GM21390 (cell line): ENCODE measurements around the gene SOCS1.
A peak's percentile ranks its signal among the peaks of the same experiment; 100 is the strongest.
"Not testable (repeated sequence)": the region's sequence is repeated elsewhere in the genome, so short reads cannot be mapped to it uniquely, and the experiment has no call there.

Experiments used
- ATAC-seq: cut with Tn5 transposase; IDR thresholded peaks from one replicate; pipeline ENCODE4 v1.9.1; 2021; ENCODE audit not compliant: unreplicated experiment

The SOCS1 gene

DNA sequence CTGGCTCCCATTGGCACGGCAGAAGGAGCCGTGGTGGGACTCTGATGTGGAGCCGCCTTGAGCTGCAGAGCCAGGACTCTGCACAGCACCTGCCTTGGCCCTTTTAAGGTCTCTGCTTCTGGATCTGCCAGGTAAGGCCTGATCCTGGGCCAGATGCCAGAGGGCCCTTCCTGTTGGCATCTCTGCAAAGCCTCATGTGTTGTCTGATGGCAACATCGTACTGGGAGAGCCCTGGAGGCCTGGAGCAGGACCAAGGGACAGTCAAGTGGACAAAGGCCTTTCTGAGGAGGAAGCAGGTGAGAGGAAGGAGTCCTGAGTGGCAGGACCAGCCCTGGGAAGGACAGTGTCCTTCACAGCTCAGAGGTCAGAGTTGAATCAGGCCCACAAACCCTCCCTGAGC lies 26.1 kb downstream of the SOCS1 start:
- no peak for ATAC-seq

DNA sequence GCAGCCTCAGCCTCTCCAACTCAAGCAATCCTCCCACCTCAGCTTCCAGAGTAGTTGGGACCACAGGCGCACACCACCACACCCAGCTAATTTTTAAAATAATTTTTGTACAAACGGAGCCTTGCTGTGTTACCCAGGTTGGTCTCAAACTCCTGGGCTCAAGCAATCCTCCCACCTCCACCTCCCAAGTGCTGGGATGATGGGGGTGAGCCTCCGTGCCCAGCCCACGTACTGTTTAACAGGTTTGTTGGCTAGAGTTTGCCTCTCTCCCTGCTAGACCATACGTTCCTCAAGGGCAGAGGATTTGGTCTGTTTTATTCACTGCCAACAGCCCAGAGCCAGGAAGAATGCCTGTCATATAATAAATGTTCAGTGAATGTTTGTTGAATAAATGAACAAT lies 26.6 kb downstream of the SOCS1 start:
- no peak for ATAC-seq

DNA sequence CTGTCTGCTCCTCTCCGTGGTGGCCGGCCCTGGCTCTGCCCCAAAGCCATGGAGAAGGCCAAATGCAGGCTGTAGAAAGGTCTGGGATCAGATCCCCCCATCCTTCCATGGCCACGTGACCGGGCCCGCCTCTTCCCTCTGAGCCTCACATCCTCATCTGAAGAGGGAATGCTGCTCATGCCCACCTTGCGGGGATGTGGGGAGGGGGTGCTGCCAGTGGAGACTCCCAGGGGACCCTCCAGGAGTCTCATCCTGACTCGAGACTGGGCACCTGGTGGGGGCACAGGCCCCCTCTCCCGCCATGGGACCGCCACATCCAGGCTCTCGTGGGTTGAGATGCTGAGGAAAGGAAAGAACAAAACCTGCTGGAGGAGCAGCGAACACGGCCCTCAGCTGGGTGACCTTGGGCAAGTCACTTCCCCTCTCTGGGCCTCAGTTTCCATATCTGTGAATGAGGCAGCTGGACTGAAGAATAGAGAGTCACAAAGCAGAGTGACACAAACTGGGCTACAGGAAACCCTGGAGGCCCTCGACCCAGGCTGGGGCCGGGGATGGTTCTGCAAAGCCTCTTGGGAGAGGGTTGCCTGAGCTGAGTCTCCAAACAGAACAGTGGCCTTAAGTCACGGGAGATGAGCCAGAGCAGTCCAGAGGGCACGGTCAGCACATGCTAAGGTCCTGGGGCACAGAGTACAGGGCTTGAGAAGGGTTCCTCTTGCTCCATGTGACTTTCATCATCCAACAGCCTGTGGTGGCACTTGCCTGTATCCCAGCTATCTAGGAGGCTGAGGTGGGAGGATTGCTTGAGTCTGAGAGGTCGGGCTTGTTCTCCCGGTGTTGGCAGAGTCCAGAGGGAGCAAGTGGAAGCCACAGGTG lies 30.1 kb downstream of the SOCS1 start:
- no peak for ATAC-seq

DNA sequence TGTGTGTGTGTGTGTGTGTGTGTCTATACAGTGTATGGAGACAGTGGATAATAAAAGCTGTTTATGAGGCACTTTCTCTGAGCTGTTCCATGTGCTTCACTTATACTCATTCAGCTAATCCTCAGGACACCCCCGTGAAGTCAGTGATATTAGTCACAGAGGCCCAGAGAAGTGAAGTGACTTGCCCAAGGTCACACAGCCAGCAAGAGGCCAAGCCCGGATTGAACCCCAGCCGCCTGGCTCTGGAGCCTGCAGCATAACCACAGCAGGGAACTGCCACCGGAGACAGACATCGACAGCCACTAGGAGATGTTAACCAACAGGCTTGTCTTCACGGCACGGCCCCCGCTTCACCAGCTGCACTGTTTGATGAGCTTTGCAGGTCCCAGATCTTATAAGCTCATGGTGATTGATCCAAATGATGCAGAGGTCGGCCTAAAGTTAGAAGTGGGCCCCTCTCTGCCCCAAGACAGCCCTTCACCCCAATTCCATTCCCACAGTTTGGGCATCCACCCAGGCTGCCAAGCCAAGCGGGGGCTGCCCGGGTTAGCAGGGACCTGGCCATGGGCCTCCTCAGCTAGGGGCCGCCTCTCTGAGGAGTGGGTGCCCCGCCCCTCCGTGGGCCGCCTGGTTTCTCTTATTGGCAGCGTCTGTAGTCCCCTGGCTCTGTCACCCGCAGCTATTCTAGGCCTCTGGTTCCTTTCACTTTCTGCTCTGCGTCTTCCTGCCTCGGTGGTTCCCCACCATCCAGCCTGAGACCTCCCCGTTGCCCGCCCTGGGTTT lies 30.9 kb downstream of the SOCS1 start:
- ATAC-seq = peak; percentile 83

DNA sequence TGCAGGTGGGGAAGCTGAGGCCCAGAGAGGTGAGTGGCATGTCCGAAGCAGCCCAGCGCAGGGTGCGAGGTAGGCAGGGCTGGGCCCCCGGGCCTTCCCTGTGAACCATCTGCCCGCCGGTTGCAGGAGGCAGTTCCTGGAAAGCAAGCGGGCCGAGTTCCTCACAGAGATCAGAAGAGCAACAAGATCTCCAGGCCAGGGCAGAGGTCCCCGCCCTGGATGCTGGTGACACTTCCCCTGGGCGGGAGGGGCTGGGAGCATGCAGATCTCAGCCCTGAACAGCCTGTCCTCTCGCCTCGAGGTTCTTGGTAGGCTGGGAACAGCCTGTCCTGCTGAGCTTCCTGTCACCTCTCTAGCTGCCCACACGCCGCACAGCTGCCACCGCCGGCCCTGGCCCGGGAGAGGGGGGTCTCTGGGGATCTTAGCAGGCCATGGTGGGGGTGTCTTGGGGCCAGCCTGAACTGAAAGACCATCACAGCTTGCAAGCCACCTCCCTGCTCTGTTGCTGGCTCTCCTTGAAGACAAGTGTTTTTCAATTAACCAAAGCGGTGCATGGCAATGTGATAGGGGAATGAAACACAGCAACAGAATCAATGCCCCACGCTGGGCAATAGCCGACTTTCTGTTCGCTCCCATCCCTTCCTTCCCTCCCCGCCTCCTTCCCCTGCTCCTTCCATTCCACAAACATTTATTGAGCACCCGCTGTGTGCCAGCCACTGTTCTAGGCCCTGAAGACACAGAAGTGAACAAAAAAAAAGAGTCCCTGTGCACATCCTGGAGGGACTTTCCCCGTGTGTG lies 31.7 kb downstream of the SOCS1 start:
- ATAC-seq = no peak

DNA sequence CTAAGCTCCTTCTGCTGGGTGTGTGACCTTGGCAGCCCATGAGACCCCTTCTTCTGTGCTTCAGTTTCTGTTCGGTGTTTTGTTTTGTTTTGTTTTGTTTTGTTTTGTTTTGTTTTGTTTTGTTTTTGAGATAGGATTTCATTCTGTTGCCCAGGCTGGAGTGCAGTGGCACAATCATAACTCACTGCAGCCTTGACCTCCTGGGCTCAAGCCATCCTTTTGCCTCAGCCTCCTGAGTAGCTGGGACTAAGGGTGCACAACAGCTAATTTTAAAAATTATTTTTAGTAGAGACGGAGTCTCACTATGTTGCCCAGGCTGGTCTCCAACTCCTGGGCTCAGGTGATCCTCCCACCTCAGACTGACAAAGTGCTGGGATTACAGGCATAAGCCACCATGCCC lies 35.5 kb downstream of the SOCS1 start:
- ATAC-seq = not testable (repeated sequence)

DNA sequence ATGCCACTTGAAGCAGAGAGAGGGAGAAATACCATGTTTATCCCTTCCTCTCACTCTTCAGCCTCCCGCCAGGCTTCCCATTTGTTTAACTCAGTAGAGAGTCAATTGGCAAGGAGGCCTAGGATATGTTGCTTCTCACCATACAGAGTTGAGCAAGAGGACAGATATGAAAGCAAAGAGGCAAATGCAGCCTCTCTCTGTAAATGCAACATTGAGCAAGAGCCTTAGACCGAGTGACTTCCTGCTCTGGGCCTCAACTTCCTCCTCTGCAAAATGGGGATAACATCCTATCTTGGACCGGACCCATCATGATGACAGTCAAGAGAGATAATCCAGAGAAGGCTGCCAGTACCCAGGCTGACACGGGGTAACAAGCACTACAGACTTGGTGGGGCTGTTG lies 36.8 kb downstream of the SOCS1 start:
- no peak for ATAC-seq

DNA sequence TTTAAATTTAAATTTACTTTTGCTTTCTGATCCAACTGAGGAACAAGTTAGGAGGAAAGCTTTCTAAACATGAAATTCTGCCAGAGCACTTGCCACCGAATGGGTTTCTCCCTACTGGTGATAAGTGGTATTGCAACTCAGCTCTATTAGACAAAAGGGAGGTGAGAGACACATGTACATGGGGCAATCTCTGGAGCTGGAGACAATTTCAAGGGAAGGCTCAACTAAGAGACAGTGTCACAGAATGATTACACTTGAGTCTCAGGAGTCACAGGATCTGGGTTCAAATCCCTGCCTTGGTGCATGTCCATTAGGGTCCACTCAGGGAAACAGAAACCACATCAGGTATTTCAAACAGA lies 37.4 kb downstream of the SOCS1 start:
- ATAC-seq = no peak

DNA sequence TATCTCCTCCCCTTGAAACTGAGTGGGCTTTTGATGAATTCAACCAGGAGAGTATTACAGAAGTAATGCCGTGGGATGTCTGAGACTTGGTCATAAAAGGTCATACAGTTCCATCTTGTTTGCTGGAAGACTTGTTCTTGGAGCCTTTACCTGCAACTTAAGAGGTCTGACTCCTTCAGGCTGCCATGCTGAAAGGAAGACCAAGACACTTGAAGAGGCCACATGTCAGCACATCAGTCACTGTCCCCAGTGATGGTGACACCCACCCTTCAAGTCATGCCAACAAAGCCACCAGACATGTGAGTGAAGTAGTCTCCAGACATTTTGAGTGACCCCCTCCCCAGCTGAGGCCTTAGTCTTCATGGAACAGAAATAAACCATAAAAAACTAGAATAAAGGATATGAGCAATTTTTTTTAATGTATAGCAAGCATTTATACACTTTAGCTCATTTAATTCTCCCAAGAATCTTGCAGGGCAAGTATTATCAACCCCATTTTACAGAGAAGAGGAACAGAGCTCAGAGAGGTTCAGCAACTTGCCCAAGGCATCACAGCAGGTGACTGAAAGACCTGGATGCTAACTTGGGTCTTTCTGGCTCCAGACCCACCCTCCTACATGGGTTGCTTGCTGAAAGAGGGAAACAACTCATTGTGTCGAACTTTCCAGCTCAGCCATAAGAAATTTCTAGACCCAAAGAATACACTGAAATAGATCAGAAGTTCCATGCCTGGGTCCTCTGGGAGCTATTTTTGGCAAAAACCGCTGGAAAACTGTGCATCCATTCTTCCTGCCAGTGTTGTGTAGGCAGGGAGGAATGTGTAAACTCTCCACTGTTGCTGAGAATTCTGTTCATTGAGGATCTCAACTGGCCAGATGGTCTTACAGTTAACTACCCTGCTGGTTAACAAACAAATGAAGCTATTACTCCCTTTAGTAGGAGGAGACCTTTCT lies 38.1 kb downstream of the SOCS1 start:
- ATAC-seq = no peak

DNA sequence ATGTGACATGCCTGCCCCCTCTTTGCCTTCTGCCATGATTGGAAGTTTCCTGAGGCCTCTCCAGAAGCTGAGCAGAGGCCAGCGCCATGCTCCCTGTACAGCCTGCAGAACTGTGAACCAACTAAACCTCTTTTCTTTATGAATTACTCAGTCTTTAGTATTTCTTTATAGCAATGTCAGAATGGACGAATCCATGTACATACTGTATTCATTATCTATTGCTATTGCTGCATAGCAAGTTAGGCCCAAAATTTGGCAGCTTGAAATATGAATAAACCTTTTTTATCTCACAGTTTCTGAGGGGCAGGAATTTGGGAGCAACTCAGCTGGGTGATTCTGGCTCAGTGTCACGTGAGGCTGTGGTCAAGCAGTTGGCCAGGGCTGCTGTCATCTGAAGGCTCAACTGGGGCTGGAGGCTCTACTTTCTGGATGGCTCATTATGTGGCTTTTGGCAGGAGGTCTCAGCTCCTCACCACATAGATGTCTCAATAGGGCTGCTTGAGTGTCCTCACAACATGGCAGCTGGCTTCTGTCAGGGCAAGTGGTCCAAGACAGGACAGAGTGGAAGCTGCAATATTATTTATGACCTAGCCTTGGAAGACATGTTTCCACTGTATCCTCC lies 40.0 kb downstream of the SOCS1 start:
- ATAC-seq = no peak

DNA sequence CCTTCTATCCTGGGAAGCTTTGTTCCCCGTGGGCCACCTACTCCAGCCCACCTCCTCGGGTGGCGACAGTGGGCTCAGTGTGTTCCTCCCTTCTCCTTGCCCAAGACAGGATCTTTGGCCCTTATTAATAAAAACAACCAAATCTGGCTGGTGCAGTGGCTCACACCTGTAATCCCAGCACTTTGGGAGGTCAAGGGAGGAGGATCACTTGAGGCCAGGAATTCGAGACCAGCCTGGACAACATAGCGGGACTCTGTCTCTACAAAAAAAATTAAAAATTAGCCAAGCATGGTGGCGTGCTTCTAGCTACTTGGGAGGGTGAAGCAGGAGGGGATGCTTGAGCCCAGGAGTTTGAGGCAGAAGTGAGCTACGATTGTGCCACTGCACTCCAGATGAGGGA lies 42.2 kb downstream of the SOCS1 start:
- no peak for ATAC-seq

DNA sequence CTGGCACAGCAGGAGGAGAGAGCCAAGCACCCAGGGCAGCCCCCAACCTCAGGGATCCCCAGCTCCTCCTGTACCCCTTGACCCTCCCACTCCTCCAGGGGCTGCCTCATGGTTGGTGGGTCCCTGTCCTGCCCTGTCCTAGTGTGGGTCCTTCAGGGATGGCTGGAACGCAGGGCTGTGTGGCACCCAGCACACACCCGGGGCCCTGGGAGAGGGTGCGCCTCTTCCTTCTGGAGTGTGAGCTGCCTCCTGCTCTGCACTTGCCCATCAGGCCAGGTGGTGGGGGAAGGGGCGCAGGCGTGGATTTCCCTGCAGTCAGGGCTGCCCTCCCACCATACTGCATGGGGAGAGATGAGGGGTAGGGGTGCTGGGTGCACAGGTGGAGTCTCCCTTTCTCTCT lies 42.6 kb downstream of the SOCS1 start:
- ATAC-seq = no peak

DNA sequence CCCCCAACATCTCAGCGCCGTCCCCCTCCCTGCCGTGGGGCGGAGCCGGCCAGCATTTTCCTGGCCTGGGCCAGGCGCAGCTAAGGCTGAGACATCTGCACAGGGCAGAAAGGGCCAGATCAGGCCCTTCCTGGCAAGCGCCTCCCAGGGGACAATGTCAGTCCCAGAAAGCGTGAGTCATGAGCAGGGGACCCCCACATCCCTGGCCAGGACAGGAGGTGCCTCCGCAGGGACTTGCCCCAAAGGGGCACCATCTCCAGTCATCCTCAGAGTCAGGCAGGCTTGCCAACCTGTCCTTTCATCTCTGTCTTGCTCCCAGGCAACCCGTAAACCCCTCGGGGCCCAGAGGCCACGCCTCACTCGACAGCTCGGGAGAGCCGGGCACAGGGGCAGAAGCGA lies 43.2 kb downstream of the SOCS1 start:
- ATAC-seq = peak; percentile 51

DNA sequence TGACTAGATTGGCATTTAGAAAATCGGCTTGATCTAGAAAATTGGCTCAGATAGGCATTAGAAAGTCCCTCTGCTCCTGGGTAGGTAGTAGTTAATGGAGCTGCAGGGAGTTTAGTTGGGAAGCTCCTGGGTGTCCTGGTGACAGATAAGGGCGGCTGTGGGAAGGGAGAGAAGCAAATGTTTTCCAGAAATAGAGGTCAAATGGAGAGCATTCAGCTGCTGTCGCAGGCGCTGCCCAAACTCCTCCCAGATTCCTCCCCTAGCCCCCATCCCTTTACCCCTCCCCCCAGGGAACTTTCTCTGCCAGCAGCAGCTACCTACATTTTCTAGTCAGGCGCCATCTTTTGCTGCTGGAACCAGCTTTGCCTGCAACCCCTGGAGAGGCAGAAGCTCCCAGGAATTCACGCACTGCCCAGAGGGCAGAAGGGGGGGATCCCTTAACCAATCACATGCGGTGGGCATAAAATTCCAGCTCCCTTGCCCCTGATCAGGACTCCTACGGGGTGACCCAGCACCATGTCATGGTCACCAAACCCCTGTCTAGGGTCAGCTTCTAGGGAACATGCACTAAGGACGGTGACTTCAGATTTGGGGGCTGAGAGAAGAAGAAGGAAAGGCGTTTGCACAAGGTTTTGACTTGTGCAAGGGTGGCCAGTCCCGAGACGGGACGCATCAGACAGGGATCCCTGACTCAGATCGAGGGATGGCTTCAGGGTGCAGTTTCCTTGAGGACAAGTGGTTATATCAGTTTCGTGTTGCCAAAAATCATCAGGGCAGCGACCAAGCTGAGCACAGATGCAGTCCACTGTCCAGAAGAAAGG lies 43.8 kb downstream of the SOCS1 start:
- ATAC-seq = no peak

DNA sequence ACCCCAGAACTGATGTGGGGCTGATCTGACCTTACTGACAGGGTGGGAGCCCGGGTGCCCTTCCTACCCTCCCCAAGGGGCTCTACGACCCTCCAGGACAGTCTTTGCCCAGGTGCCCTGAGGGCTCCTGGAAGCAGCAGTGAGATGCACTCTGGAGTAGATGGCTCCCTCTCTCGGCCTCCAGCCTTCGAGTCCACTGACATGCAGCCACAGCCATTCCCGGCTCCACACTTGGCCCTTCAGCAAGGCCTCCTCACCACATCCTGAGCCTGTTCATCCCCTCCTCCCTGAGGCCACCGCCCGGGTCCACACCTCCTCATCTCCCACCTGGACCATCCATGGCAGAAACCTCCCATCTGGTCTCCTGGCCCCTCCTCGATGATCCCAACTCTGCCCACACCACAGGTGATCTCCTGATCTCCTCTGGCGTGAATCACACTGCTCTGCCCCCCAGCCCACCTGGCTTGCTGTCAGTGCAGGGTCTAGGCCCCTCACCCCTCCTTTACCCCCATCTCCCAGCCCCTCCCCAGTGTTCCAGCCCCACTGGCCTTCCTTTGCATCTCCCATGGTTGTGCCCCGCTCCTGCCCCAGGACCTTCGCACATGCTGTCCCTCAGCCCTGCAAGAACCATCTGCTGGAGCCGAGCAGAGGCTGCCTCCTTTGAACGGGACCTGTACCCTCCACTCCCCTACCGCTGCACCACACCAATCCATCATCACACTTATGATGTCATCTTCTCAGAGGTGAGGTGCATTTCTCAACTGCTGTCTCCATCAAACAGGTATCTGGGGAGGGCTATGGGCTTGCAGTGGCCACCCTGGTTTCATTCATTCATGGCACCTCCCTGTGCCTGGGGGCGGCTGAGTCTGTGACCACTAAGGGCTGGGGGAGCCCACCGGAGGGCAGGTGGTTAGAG lies 44.7 kb downstream of the SOCS1 start:
- no peak for ATAC-seq

DNA sequence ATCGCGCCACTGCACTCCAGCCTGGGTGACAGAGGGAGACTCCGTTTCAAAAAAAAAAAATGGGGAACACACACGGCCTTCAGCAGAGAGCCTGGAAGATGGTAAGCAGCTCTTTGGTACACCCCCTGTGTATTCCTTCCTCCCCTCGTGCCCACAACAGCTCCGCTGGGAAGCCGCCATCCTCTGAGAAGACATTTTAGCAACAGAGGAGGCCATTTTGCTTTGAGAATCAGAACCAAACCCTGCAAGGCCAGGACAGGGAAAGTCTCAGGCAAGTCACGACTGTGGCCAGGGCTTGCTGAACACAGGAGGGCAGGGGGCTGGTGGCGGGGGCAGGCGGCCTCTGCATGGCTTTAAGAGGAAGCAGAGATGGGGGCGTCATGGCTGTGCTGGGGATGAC lies 45.7 kb downstream of the SOCS1 start:
- no peak for ATAC-seq

DNA sequence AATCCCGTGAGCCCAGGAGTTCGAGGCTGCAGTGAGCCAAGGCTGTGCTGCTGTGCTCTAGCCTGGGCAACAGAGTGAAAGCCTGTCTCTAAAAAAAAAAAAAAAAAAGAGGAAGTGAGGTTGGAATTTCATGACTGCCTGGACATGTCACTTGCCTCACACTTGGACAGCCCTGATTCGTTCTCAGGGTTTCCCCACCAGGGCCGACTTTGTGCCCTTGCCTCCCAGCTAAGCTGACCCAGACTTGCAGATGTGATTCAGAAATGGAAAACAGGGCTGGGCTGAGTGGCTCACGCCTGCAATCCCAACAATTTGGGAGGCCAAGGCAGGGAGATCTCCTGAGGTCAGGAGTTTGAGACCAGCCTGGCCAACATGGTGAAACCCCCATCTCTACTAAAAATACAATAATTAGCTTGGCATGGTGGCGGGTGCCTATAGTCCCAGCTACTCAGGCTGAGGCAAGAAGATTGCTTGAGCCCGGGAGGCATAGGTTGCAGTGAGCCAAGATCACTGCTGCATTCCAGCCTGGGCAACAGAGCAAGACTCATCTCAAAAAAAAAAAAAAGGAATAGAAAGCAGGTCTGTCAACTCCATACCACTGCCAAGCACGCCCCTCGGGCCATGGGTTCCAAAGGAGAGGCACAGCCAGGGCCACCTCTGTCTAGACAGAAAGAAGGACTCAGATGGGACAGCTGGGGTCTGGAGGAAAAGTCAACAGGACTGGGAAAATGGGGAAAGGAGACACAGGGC lies 46.9 kb downstream of the SOCS1 start:
- ATAC-seq = no peak
